HG02623 (cell line): Measurements from ENCODE around the gene PLCL2.
A peak's percentile ranks its signal among the peaks of the same experiment; 100 is the strongest.

Experiments used
- ATAC-seq: cut with Tn5 transposase; IDR thresholded peaks from one replicate; pipeline ENCODE4 v1.9.1; 2021; ENCODE audit warnings: moderate library complexity; ENCODE audit not compliant: unreplicated experiment

The PLCL2 gene

DNA sequence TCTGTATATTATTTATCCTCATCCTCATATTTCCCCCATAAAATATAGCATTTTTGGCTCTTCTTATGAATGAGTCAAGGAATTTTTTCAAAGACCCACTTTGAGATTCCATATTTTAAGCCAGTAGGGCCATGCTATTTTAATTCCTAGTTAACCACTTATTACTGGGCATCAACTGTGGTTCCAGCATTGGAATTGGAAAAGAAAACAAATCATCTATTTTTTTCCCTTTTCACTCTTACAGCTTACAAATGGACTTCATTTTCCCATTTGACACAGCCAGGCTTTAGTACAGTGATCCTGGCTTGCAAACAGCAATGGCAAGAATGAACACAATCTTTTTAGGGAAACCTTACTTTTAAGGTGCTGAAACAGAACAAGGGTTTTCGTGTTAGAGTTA lies 19.4 kb upstream of the PLCL2 start:
- no peak for ATAC-seq

DNA sequence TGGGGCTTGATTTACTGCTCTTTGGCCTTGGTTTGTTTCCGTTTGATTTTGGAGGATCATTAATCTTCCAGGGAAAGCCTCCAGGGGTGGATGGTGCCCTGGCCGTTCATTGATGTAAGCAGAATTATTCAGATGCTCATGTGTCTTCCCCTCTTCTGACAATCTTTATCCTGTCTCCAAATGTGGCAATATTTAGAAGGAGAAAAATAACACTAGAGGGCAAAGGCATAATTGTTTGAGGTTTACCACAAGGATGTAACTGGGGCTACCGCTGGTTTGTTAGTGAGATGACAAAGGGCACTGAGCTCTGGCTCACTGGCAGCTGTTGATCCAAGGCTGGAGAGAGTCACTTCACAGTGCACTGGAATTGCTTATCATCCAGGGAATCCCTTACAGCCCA lies 18.2 kb upstream of the PLCL2 start:
- ATAC-seq = no peak

DNA sequence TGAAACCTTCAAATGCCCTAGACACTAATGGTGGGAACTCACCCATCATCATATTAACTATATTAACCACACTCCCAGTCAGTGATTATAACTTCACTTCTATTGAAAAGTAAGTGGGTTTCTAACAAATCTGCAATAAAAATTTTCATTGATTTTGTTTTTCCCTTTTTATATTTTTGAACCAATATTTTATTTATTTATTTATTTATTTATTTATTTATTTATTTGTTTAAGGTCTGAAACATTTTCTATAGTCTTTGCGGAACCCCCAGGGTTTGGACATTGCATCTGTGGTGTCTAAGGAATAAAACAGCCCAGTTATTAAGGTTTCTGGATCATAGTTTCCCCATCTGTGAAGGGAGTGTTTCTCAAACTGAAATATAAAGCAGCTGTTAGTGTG lies 16.2 kb upstream of the PLCL2 start:
- ATAC-seq = no peak

DNA sequence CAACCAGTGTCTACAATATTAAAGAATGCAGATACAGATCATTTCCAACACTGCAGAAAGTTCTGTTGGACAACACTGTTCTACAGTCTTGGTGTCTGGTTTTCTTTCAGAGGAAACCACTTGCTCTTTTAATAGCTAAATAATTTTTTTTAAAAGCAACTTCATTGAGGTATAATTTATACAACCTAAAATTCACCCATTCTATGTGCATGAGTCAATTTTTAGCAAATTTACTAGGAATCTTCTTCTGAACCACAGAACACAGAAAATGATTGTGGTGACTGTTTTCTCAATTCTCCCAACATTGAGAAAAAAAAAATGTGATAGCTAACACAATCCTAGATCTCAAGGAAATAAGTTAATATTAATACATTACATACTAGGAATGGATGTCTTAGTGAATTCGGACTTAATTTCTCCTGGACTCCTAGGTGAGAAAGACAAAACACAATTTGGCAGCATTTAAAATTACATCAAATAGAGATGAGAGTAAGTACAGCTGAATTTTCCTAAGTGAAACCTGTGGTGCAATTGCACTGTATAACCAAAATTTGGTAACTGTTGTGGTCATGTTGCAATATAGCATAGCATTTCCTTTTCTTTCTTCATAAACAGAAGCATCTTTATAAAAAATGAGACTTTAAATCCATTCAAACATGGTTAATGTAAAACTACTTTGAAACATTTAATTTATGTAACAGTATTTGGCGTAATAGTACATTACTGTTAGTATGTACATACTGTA lies 15.3 kb upstream of the PLCL2 start:
- no peak for ATAC-seq

DNA sequence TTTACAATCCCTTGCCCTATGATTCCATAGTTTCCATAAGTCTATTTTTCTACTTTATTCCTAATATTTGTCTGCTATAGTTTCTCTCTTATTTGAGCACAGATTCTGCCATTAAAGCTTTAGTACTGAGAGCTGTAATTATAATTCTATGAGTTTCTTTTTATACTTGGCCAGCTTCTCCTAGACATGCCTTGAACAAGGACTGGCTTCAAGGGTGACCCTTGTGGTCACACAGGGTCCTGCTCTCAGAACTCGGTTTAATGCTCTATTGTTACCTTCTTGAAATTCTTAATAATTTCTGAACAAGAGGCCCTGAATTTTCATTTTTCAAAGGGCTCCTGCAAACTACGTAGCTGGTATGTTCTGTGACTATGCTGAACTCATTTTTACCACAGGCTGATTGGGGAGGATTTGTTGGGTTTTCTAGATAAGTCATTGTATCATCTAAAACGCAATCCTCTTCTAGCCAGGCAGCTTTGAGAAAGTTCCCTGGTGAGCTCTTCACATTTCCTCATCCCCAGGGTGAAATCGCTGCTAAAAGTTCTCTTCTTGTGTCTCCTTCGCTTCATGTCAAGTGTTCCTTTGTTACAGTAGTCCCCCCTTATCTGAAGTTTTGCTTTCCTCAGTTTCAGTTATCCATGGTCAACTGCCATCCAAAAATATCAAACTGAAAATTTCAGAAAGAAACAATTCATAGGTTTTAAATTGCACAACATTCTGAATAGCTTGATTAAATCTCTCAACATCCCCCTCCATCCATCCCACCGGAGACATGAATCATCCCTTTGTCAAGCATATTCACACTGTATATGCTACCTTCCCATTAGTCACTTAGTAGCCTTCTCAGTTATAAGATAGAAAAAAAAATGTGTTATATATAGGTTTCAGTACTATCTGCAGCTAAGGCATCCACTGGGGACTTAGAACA lies 12.6 kb upstream of the PLCL2 start:
- no peak for ATAC-seq

DNA sequence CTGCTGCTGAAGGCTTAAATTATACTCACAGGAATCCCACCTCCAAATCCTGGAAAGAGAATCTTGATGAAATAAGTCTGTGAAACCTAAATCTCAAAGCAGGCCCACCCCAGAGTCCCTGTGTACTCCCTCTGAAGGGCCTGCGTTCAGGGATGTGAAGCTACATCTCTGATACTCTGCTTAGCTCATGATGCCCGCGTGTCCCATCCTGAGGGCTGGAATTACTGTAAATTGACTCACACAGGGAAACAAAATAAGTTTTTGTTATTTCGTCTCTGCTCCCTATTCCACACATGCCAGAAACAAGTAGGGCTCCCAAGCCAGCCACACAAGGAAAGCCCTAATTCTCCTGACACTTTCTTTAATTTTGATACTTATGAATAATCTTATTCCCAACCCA lies 10.9 kb upstream of the PLCL2 start:
- no peak for ATAC-seq

DNA sequence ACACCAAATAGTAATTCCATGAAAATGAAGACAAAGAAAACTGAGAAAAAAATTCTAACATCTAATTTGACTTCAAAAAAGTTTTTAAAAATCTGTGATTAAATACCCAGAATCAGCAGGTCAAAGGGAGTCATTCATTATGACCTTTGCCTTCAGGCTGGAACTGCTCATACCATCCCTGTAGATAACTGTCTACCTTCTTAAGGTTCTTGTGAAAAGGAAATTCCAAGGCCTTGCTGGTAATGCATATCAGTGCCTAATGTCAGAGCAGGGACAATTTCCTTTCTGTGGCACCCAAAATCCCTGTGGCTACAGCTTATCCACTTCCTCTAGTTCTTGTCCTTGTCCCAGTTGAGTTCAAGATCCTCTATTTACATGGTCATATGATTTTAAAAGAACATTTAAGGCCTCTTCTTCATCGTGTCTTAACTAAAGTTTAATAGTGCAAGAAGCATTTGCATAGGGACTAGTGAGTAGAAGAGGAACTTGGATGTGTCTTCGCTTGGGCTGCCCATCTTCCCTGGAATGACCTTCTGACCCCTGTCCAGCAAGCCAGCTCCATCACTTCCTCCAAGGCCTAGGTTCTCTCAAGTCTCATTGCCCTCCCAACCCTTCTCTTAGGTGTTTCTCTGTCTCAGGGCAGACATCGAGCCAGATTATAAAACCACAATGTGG lies 8.7 kb upstream of the PLCL2 start:
- no peak for ATAC-seq

DNA sequence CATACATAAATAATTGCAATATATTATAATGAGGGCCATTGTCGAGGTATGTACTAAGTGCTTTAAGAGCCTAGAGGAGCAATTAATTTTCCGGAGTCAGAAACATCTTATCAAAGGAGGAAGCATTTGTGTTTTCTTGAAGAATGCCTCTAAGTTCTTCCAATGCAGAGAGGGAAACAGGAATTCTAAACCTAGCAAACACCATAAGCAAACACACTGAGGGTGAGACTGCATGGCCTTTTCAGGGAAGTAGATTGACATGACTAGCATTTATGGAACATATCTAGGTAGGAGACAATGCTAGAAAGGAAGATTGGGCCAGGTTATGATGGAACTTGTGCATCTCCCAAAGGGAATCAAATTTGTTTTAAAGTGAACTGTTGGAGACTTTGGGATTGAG lies 7.2 kb upstream of the PLCL2 start:
- ATAC-seq = no peak

DNA sequence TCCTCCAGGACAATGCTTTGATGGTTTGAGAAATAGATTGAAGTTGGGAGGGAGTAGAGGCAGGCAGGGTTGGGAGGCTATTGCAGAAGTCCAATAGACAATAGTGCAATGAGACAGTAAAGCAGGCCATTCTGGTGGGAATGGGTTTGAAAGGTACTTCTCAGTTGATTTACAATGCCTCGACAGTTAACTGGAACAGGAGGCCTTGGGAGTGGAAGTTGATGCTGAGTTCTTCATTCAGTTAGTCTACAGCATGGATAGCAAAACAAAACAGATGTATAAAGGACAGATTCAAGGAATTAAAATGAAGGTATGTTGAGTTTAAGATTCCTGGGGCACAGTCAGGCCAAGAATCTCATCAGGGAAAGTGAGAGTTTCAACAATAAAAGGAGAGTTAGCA lies 6.8 kb upstream of the PLCL2 start:
- no peak for ATAC-seq

DNA sequence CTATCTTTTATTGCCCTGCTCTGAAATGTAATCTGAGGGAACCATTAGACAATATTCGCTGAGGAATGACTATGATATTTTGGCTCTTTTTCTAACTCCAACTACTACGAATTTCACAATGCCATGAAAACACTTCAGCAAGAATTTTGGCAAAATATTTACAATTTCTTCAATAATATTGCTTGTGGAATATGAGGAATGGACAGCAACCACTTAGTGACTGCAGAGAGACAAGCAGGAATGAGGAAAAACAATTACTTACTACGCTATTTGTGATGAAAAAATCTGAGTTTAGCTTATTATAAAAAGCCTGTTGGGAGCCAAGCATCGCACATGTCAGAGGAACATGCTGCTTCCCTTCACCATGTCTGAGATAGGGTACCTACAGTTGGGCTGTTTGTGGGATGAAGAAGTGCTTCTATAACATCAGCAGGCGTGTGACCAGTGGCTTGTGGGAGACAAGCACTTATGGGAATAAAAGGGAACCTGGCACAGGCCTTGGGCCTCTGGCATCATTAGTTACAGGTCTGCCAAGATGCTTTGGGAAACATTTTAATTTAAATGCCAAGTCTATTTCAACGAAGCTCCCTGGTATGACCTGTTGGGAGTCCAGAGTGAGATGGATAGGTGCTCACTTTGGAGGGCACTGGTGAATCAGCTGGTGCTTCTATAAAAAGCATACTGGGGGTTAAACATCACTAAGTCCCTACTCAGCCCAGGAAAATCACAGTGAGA lies 2.7 kb upstream of the PLCL2 start:
- ATAC-seq = no peak

DNA sequence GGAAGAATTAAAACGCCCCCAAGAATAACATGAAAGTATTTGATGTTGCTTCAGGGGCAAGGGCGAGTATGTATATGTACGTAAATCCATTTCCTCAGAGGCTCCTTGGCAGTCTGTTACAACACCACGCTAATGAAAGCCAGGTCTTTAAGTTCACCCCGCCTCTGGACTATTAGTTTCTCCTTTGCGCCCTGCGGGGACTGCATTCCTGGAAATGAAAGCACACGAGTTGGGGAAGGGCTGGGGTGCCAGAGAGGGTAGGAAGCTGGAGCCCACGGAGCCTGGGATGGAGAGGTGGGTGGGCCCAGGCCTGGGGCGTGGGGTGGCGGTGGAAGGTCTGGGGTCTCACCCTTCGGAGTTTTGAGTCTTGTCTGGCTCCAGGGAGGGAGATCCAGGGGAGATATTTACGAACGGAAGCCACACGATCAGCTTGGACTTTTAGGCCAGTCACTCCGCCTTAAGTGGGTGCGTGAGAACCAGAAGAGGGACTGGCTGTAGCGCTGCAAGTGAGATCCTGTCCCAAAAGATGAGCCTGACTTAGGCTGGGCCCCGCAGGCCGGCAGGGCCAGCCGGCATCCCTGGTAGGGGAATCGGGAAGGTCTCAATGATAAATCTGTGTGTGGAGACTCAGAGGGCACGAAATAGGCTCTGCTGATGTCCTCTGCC lies 1.6 kb upstream of the PLCL2 start:
- ATAC-seq = no peak

DNA sequence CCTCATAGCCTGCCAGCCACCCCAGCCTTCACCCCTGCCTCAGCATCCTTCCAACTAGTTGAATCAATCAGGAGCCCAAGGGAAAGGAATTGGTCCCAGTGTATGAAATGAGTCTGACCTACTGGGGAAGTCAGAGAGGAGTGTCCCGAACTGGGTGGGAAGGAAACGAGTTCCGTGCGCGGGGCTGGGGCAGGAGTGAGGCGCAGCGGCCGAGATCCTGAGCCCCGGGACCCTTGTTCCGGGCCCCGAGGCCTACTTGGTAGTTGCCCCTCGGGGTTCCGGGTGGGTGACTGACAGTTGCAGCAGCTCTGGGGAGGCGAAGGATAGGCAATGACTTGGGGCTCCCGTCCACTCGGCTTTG lies 1.1 kb upstream of the PLCL2 start:
- ATAC-seq = no peak

DNA sequence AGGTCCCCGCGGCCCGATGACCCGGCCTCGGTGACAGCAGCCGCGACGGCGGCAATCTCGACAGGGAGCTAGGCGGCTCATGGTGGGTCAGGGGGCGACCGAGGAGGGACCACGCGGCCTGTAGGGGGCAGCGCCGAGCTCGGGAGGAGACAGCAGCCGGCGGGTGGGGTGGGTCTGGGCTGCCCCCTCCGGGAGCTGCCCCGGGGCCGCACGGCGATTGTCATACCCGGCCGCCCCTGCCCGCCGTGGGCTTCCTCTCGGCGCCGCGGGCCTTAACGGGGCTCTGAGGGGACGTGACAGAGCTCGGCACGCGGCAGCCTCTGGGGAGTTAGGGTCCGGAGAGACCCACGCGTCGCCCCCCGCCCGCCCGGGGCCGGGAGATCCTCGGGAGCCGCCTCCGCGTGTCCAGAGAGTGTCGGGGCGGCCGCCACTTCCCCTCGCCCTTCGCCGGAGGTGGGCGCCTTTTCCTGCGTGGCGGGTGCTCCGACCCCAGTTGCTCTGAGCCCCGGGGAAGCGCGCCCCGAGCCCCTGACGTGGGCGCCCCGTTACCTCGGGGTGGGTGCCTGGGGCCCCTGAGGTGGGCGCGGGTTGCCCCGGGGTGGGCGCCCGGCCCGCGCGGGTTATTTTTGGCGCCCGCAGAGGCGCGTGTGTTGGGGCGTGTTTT lies 539 bp upstream of the PLCL2 start:
- peak; percentile 39 for ATAC-seq

DNA sequence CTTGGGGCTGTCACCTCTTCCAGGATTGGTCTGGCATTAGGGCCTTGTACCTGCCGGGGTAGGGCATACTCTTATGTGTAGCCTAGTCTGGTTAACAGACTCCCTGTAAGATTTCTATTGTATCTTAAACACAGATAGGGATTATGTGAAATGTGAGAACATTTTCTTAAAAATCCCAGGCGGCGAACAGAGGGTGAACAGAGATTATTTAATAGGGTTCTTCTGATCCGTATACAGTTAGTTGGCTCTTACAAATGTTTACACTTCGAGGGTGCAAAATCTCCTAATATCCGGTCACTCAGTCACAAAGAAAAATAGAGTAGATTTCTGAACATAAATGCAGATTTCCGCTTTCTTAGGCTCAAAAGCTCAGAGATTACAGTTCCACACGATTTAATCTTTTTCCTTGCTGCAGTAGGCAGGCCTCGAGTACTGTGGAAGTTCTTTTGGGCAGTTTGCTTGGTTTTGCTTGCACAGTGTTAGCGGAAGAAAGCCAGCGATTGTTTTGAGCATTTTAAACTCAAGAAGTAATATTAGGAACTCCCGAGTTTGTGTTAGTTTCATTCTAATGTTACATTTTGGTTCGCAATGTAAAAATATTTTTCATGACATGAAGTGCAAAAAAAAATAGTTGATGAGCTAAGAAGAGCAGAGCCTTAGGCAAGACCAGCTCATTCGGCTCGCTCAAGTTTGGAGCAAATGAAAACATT lies 993 bp downstream of the PLCL2 start:
- ATAC-seq = peak; percentile 14

DNA sequence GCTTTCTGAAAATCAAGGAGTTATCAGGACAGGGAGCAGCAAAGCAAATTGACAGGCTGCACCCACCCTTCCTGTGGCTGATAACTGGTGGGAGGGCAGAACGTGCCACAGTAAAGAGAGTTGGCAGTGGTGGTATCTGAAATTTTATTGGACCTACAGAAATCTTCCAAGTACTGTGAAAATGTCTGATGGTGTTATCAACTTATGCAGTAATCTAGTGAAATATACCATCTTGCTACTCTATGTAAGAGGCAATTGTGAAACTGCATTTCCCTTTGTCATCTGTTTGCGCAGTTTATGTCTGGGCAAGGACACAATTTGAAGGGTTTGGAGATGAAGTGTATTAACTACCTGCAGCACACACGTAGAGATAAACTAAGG lies 1.5 kb downstream of the PLCL2 start:
- ATAC-seq = no peak

DNA sequence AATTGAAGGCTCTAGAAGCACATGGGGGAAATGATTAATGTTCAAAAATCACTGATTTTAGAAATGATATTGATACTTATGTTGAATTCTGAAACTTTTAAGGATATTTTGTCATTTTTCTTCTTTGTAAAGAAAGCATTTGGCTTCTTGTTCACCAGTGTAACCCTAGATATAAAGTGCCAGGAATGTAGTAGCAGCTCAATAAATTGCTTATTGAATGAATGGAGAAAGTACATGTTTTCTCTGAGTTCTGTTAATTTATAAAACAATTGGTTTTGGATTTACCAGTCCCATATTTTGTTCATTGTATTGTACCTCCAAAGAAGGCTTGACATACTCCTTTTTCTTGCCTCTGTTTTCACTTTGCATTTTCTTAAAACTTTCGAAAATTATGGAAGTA lies 2.4 kb downstream of the PLCL2 start:
- no peak for ATAC-seq

DNA sequence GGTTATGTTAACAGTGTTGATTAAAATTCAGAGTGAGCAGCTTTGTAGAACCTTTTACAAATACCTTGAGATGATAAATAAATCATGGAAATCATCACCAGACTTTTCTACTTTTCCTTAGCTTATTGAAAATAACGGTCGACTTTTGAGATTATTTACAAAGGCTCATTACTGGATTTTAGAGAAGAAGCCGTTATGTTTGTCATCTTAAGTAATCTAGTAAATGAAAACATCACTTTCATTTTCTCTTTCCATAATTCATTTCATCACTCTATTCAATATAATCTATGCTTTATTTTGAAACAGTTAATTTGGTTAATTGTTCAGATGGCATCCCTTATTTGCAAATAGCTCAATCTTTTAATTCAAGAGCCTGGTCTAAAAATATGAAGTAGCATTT lies 3.6 kb downstream of the PLCL2 start:
- ATAC-seq = no peak

DNA sequence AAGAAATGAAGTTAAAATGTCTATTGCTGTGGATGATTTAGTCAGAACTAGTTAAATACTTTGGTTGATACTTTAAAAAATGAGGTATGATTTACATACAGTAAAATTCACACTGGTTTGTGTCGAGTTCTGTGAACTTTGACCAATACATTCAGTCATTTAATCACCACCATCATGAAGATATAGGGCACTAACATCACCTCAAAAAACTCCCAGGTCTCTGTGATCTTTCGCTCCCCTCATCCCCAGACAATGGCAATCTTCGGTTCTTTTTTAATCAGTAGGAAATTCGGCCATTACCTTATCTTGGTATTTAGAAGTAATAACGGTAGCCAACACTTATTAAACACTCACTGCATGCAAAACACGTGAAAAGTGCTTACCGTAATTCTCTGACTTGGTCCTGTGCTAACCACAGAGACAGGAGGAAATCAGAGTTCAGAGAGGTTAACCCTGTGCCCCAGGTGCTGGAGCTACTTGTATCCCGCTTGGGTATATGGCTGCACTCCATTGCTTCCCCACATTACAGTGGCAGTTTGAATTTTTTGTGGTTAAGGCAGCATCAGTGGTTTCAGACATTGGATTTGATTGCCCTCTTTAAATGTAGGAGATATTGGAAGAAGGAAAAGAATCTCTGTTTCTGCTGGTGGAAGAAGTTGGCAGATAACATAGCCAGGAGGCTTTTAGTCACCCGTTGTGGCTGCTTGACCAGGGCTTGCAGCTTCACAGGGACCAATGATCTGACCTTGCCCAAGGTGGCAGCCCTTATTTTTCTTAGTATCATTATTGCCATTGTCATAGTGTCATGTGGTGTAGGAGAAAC lies 4.2 kb downstream of the PLCL2 start:
- ATAC-seq = peak; percentile 38
